ENCODE data around the gene ATP8A1.

The ATP8A1 gene

GRCh38 chr4:42642101-42642797 is 14.7 kb downstream of the ATP8A1 start:
- H3K4me3 ChIP-seq (ENCODE audit: control insufficient read depth, low read depth, low read length): no peak overlapping the region
- DNase-seq (ENCODE audit: low read depth): no peak
- no peak for TF ChIP-seq CTCF (conservative IDR thresholded peaks at IDR 0.05; ENCODE audit: control insufficient read depth, insufficient read depth, low read depth, low read length)

DNA sequence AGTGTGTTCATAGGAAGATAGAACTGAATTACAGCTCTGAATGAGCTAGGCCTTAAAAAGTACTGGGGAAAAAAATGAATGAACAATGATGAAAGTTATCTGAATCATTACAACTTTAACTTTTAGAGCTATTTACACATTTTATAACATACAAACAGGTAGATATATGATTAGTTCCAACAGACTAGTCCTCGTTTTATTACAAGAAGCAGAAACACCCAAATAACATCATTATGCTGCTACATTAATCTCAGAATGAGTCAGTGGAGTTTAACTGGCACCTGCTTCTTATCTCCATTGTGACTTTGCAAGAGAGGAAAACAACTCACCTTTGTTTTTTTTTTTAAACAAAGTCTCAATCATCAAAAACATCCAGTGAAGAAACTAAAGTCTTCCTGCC is 15.2 kb downstream of the ATP8A1 start:
- DNase-seq (ENCODE audit: low read depth): no peak
- no peak overlapping the region for H3K4me3 ChIP-seq (ENCODE audit: control insufficient read depth, low read depth, low read length)
- no peak for TF ChIP-seq CTCF (conservative IDR thresholded peaks at IDR 0.05; ENCODE audit: control insufficient read depth, insufficient read depth, low read depth, low read length)

GRCh38 chr4:42641161-42641560 is 15.7 kb downstream of the ATP8A1 start:
- TF ChIP-seq CTCF (conservative IDR thresholded peaks at IDR 0.05; ENCODE audit: control insufficient read depth, insufficient read depth, low read depth, low read length): no peak
- no peak overlapping the region for H3K4me3 ChIP-seq (ENCODE audit: control insufficient read depth, low read depth, low read length)
- DNase-seq (ENCODE audit: low read depth): no peak

- H3K4me3 ChIP-seq (ENCODE audit: control insufficient read depth, low read depth, low read length): no peak overlapping the region
- no peak for DNase-seq (ENCODE audit: low read depth)
- TF ChIP-seq CTCF (conservative IDR thresholded peaks at IDR 0.05; ENCODE audit: control insufficient read depth, insufficient read depth, low read depth, low read length): no peak
Observed at GRCh38 chr4:42640613-42641012, 16.3 kb downstream of the ATP8A1 start.

DNA sequence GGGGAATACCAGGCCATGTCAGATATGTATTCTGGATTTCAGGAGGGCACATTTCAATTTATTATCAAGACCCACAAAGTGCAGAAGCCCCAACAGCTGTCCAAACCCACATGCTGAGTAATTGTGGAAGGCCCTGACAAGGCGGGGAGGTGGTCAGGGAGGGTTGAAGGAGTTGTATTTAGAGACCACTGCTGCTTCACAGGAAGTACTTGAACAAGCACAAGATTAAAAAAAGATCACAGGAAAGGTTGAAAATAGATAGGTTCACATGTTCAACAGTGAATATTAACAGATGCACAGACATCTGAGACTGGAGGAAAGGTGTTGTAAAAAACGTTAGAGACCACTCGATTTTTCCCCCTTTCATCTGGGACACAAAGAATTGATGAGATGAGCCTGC is 17.9 kb downstream of the ATP8A1 start:
- H3K4me3 ChIP-seq (ENCODE audit: control insufficient read depth, low read depth, low read length): no peak overlapping the region
- TF ChIP-seq CTCF (conservative IDR thresholded peaks at IDR 0.05; ENCODE audit: control insufficient read depth, insufficient read depth, low read depth, low read length): no peak
- no peak for DNase-seq (ENCODE audit: low read depth)

GRCh38 chr4:42638321-42638720 is 18.6 kb downstream of the ATP8A1 start:
- TF ChIP-seq CTCF (conservative IDR thresholded peaks at IDR 0.05; ENCODE audit: control insufficient read depth, insufficient read depth, low read depth, low read length): no peak
- no peak for DNase-seq (ENCODE audit: low read depth)
- no peak overlapping the region for H3K4me3 ChIP-seq (ENCODE audit: control insufficient read depth, low read depth, low read length)

GRCh38 chr4:42637867-42638266 is 19.0 kb downstream of the ATP8A1 start:
- no peak for DNase-seq (ENCODE audit: low read depth)
- no peak overlapping the region for H3K4me3 ChIP-seq (ENCODE audit: control insufficient read depth, low read depth, low read length)
- no peak for TF ChIP-seq CTCF (conservative IDR thresholded peaks at IDR 0.05; ENCODE audit: control insufficient read depth, insufficient read depth, low read depth, low read length)
